SIG-M5 treated with dmso at 0.1 percent for 504 hours (cell line): ENCODE data around the gene ASRGL1.

Source experiments
- DNase-seq: peaks from one replicate; lab custom pipeline; 2025; ENCODE audit not compliant: unreplicated experiment; lab: John Stamatoyannopoulos, UW

The ASRGL1 gene

GRCh38 chr11:62411524-62411923 is 74.3 kb downstream of the ASRGL1 start:
- no peak for DNase-seq

- no peak for DNase-seq
Observed at GRCh38 chr11:62413060-62413696, 75.9 kb downstream of the ASRGL1 start.

- no peak for DNase-seq
Observed at GRCh38 chr11:62416596-62416995, 79.3 kb downstream of the ASRGL1 start.

GRCh38 chr11:62418136-62418535 is 80.9 kb downstream of the ASRGL1 start:
- DNase-seq = no peak

- DNase-seq = no peak
Observed at GRCh38 chr11:62418733-62419132, 81.5 kb downstream of the ASRGL1 start, which contains the start of gene SCGB1A1. SCGB1A1 (plus strand) TSS chr11:62419033; CDS start chr11:62419096, 63 bp downstream.

GRCh38 chr11:62419314-62419929 is 82.2 kb downstream of the ASRGL1 start:
- no peak for DNase-seq

- no peak for DNase-seq
Observed at GRCh38 chr11:62419943-62420342, 82.7 kb downstream of the ASRGL1 start.

- no peak for DNase-seq
Observed at GRCh38 chr11:62420882-62421281, 83.6 kb downstream of the ASRGL1 start.

GRCh38 chr11:62421996-62422395 is 84.7 kb downstream of the ASRGL1 start:
- DNase-seq = no peak

GRCh38 chr11:62423012-62423411 is 85.8 kb downstream of the ASRGL1 start:
- no peak for DNase-seq

GRCh38 chr11:62427630-62428233 is 90.5 kb downstream of the ASRGL1 start:
- peak; percentile 96 for DNase-seq

- no peak for DNase-seq
Observed at GRCh38 chr11:62428871-62429560, 91.8 kb downstream of the ASRGL1 start.

GRCh38 chr11:62430425-62430824 is 93.2 kb downstream of the ASRGL1 start:
- no peak for DNase-seq

GRCh38 chr11:62431171-62431901 is 94.1 kb downstream of the ASRGL1 start:
- no peak for DNase-seq

GRCh38 chr11:62432695-62433094 is 95.4 kb downstream of the ASRGL1 start:
- DNase-seq = no peak

- no peak for DNase-seq
Observed at GRCh38 chr11:62433141-62433903, 96.1 kb downstream of the ASRGL1 start.

GRCh38 chr11:62433904-62434276 is 96.6 kb downstream of the ASRGL1 start:
- DNase-seq = peak; percentile 62

GRCh38 chr11:62435846-62436660 is 98.8 kb downstream of the ASRGL1 start:
- DNase-seq = peak; percentile 37

GRCh38 chr11:62437616-62438015 is 100.4 kb downstream of the ASRGL1 start:
- no peak for DNase-seq

- no peak for DNase-seq
Observed at GRCh38 chr11:62438641-62439040, 101.4 kb downstream of the ASRGL1 start.
